Measurements from ENCODE around the gene NCOA3.

DNA sequence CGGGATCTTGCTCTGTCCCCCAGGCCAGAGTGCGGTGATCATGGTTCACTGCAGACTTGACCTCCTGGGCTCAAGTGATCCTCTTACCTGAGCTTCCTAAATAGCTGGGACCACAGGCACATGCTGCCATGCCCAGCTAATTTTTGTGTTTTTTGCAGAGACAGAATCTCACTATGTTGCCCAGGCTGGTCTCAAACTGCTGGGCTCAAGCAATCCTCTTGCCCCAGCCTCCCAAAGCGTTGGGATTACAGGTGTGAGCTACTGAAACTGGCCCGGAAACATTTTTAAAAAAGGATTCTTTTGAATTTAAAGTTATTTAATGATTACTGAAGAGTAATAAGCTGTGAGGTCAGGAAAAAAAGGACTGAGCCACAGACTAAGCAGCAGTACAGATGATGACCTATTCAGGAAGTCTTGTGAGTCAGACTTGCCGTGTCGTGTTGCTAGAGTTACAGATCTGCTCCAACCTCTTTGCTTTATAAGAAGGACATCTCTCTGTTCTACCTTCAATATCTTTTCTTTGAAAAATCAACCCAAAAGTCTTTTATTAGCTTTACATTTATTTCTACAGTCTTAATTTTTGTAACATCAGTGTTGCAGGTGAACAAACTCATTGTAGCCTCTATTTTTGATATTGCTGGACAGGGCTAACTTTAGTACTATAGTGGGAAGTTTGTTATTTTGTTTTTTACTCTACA, 108.7 kb downstream of the NCOA3 start:
- no peak for TF ChIP-seq HCFC1 (IDR thresholded peaks at IDR 0.05; ENCODE audit: low read length)
- TF ChIP-seq TARDBP (IDR thresholded peaks at IDR 0.05; ENCODE audit: borderline replicate concordance): no peak
- TF ChIP-seq, protein P1, sequence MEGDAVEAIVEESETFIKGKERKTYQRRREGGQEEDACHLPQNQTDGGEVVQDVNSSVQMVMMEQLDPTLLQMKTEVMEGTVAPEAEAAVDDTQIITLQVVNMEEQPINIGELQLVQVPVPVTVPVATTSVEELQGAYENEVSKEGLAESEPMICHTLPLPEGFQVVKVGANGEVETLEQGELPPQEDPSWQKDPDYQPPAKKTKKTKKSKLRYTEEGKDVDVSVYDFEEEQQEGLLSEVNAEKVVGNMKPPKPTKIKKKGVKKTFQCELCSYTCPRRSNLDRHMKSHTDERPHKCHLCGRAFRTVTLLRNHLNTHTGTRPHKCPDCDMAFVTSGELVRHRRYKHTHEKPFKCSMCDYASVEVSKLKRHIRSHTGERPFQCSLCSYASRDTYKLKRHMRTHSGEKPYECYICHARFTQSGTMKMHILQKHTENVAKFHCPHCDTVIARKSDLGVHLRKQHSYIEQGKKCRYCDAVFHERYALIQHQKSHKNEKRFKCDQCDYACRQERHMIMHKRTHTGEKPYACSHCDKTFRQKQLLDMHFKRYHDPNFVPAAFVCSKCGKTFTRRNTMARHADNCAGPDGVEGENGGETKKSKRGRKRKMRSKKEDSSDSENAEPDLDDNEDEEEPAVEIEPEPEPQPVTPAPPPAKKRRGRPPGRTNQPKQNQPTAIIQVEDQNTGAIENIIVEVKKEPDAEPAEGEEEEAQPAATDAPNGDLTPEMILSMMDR (IDR thresholded peaks at IDR 0.05 in 2 of 3, conservative IDR thresholded peaks at IDR 0.05 in 1 of 3; ENCODE audit: control insufficient read depth in 2 of 3, extremely low read depth in 1 of 3, insufficient read depth in 1 of 3, low read depth in 3 of 3, low read length in 3 of 3): no peak
- no peak for TF ChIP-seq RAD21 (IDR thresholded peaks at IDR 0.05; ENCODE audit: insufficient read depth, low read depth, low read length)
- TF ChIP-seq SIN3A (IDR thresholded peaks at IDR 0.05; ENCODE audit: low read depth, low read length): no peak
- no peak for TF ChIP-seq EZH2 (IDR thresholded peaks at IDR 0.05; ENCODE audit: borderline replicate concordance, control insufficient read depth, low read depth, low read length)
- TF ChIP-seq POLR2AphosphoS2 (IDR thresholded peaks at IDR 0.05; ENCODE audit: low read depth, low read length): no peak
- TF ChIP-seq SUZ12 (IDR thresholded peaks at IDR 0.05; ENCODE audit: unreplicated experiment): no peak
- no peak for TF ChIP-seq GATAD2B (conservative IDR thresholded peaks at IDR 0.05; ENCODE audit: low read depth)
- no peak for TF ChIP-seq YBX1 (IDR thresholded peaks at IDR 0.05)

Measured in GM12878 (cell line).